ENCODE results near the gene SCRG1. TPM values are rescaled to one million over a fixed set of nuclear protein-coding genes. Genes with fewer than 3 reads are reported as not detected.

SCRG1 gene
- total RNA-seq, 1 donor from 2014 or later: 0.49 TPM

DNA sequence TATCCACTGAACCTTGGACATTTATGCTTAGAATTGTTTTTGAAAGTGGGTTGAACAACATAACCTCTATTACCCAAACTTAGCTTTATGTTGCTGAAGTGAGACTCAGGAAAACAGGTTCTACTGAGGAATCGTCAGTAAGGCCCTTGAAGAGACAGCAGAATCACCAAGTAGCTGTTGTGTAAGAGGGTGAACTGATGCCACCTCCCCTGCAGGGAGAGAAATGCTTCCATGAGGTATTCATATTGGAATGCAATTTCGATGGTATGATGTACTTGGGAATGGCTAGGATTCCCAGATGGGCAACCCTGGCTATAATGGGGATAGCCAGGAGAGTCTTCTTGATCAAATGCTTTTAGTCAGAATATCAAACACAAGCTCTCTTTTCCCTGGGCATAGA lies 4.1 kb upstream of the SCRG1 start:
- H3K27me3 ChIP-seq: no peaks in the 10 kb centered on the region
- intact Hi-C loops (cut with DNase I): no loop called here
- H3K4me3 ChIP-seq: no peak overlapping the region
- DNase-seq (ENCODE audit: extremely low spot score in 2 of 2): no peak
- TF ChIP-seq, protein P1, sequence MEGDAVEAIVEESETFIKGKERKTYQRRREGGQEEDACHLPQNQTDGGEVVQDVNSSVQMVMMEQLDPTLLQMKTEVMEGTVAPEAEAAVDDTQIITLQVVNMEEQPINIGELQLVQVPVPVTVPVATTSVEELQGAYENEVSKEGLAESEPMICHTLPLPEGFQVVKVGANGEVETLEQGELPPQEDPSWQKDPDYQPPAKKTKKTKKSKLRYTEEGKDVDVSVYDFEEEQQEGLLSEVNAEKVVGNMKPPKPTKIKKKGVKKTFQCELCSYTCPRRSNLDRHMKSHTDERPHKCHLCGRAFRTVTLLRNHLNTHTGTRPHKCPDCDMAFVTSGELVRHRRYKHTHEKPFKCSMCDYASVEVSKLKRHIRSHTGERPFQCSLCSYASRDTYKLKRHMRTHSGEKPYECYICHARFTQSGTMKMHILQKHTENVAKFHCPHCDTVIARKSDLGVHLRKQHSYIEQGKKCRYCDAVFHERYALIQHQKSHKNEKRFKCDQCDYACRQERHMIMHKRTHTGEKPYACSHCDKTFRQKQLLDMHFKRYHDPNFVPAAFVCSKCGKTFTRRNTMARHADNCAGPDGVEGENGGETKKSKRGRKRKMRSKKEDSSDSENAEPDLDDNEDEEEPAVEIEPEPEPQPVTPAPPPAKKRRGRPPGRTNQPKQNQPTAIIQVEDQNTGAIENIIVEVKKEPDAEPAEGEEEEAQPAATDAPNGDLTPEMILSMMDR (IDR thresholded peaks at IDR 0.05): no peak
- TF ChIP-seq POLR2AphosphoS5 (IDR thresholded peaks at IDR 0.05; ENCODE audit: insufficient read depth in 1 of 2, low read depth in 1 of 2) (no peak), POLR2A (IDR thresholded peaks at IDR 0.05) (no peak)
- H3K27ac ChIP-seq: no peak overlapping the region
- no peaks in the 10 kb centered on the region for H3K9me3 ChIP-seq
- H3K4me1 ChIP-seq: no peaks in the 10 kb centered on the region
- H3K36me3 ChIP-seq: peaks cover 0 to 4% of the 10 kb centered on the region in 2 donors

DNA sequence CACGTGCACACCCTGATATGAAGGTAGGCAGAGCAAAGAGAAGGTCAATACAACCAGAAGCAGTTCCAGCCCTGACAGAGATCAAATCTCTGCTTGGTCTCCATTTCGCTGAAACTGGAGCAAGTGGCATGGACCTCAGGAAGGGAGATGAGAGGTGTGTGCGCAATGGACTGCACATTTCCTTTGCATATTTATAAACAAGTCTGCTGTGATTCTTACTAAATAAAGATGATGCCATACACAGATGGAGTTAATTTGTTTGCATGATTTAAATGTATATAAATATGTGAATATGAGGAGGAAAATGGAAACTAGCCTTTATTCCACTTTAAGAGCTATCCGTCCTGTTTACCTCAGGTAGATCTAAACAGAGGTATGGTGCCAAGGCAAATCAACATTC lies 2.1 kb upstream of the SCRG1 start:
- Histone ChIP-seq H3K27me3 (no peaks in the 10 kb centered on the region), H3K27ac (no peak overlapping the region), H3K4me3 (no peak overlapping the region), H3K9me3 (no peaks in the 10 kb centered on the region), H3K36me3 (peaks cover 0 to 4% of the 10 kb centered on the region in 2 donors), H3K4me1 (no peaks in the 10 kb centered on the region)
- DNase-seq (ENCODE audit: extremely low spot score in 2 of 2): no peak
- intact Hi-C loops (cut with DNase I): no loop called here
- TF ChIP-seq POLR2AphosphoS5 (IDR thresholded peaks at IDR 0.05; ENCODE audit: insufficient read depth in 1 of 2, low read depth in 1 of 2) (no peak), POLR2A (IDR thresholded peaks at IDR 0.05) (no peak)
- TF ChIP-seq, protein P1 (IDR thresholded peaks at IDR 0.05): no peak

DNA sequence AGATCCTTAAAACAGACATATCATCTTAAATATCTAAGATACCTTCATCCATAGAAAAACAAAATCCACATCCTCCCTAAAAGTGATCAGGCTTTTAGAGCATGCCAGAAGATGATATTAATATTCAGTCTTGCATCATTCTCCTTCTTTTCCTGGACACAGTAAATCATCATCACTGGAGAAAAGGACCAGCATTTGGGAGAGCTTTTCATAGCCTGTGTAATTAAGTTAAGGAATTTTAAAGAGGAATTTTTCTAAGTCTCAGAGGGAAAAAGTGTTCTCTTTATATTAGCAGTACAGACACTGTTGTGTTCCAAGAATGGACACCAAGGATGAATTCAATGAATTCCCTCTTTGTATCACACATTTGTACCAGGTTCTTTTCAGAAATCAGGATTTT lies 696 bp downstream of the SCRG1 start:
- H3K9me3 ChIP-seq: no peaks in the 10 kb centered on the region
- H3K27me3 ChIP-seq: no peaks in the 10 kb centered on the region
- H3K36me3 ChIP-seq: no peaks in the 10 kb centered on the region
- TF ChIP-seq POLR2AphosphoS5 (IDR thresholded peaks at IDR 0.05; ENCODE audit: insufficient read depth in 1 of 2, low read depth in 1 of 2): no peak
- TF ChIP-seq, protein P1 (IDR thresholded peaks at IDR 0.05): no peak
- no peak for TF ChIP-seq POLR2A (IDR thresholded peaks at IDR 0.05)
- H3K4me1 ChIP-seq: no peaks in the 10 kb centered on the region
- no peak overlapping the region for H3K27ac ChIP-seq
- intact Hi-C loops (cut with DNase I): no loop called here
- DNase-seq (ENCODE audit: extremely low spot score in 2 of 2): no peak
- no peak overlapping the region for H3K4me3 ChIP-seq

DNA sequence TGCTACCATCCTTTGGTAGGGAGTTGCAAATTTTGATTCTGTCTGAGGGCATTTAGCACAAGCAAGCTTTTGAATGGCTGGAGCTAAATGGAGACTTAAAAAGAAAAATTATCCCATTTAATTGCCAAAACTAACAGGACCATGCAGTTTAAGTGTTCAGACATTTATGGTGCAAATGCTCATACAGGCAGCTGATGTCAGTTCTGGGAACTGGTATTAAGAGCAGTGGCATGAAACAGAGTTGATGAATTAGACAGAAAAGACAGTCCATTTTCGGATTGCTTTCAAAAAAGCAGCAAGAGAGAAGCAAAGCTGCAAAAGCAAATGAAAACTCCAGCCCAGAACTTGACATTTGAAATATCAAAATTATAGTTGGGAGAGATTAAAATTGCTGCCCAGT lies 1.3 kb downstream of the SCRG1 start:
- no peak overlapping the region for H3K27ac ChIP-seq
- H3K4me3 ChIP-seq: no peak overlapping the region
- no peaks in the 10 kb centered on the region for H3K27me3 ChIP-seq
- H3K9me3 ChIP-seq: no peaks in the 10 kb centered on the region
- intact Hi-C loops (cut with DNase I): no loop called here
- H3K4me1 ChIP-seq: no peaks in the 10 kb centered on the region
- DNase-seq (ENCODE audit: extremely low spot score in 2 of 2): no peak
- H3K36me3 ChIP-seq: no peaks in the 10 kb centered on the region
- TF ChIP-seq POLR2AphosphoS5 (IDR thresholded peaks at IDR 0.05; ENCODE audit: insufficient read depth in 1 of 2, low read depth in 1 of 2): no peak

DNA sequence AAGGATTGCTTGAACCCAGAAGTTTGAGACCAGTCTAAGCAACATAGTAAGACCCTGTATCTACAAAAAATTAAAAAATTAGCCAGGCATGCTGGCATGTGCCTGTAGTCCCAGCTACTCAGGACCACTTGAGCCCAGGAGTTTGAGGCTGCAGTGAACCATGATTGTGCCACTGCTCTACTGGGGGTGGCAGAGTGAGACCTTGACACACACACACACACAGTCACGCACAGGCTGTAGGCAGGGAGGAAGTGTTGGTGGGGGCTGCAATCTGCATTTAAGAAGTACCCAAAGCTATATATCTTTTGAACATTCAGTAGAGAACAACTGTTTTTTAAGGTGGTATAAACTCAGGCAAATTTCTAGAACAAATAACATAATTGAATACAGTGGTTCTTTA lies 7.2 kb downstream of the SCRG1 start:
- Histone ChIP-seq H3K36me3 (no peaks in the 10 kb centered on the region), H3K27me3 (no peaks in the 10 kb centered on the region), H3K27ac (no peak overlapping the region), H3K4me3 (no peak overlapping the region), H3K9me3 (no peaks in the 10 kb centered on the region), H3K4me1 (no peaks in the 10 kb centered on the region)
- DNase-seq (ENCODE audit: extremely low spot score in 2 of 2): no peak
- TF ChIP-seq POLR2A (IDR thresholded peaks at IDR 0.05) (no peak), POLR2AphosphoS5 (IDR thresholded peaks at IDR 0.05; ENCODE audit: insufficient read depth in 1 of 2, low read depth in 1 of 2) (no peak)
- TF ChIP-seq, protein P1 (IDR thresholded peaks at IDR 0.05): no peak
- intact Hi-C loops (cut with DNase I): no loop called here

DNA sequence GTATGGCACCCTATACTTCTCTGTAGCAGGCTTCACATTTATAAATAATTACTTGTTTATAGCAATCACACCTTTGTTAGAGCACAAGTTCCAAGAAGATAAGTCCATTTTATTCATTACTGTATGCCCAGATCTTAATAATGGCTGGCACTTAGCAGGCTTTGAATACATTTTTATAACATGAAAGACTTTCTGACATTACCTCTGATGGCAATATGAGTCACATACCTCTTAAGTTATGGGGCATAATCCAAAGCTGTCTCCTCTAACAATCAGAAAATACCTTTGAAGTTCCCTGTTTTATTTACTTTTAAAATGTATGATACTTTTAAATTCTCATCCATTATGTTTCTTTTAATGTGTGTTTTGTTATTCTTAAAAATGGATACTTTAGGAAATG lies 12.2 kb downstream of the SCRG1 start:
- no peaks in the 10 kb centered on the region for H3K27me3 ChIP-seq
- intact Hi-C loops (cut with DNase I): no loop called here
- no peak for DNase-seq (ENCODE audit: extremely low spot score in 2 of 2)
- H3K27ac ChIP-seq: no peak overlapping the region
- H3K36me3 ChIP-seq: no peaks in the 10 kb centered on the region
- H3K4me3 ChIP-seq: no peak overlapping the region
- H3K4me1 ChIP-seq: no peaks in the 10 kb centered on the region
- no peaks in the 10 kb centered on the region for H3K9me3 ChIP-seq
- TF ChIP-seq, protein P1 (IDR thresholded peaks at IDR 0.05): no peak
- TF ChIP-seq POLR2A (IDR thresholded peaks at IDR 0.05) (no peak), POLR2AphosphoS5 (IDR thresholded peaks at IDR 0.05; ENCODE audit: insufficient read depth in 1 of 2, low read depth in 1 of 2) (no peak)

All from vagina (tissue), 2 donors.